ENCODE measurements around the gene DSTYK.
A peak's percentile ranks its signal among the peaks of the same experiment; 100 is the strongest.
"Not testable (repeated sequence)": the region's sequence is repeated elsewhere in the genome, so short reads cannot be mapped to it uniquely, and the experiment has no call there.

The DSTYK gene

DNA sequence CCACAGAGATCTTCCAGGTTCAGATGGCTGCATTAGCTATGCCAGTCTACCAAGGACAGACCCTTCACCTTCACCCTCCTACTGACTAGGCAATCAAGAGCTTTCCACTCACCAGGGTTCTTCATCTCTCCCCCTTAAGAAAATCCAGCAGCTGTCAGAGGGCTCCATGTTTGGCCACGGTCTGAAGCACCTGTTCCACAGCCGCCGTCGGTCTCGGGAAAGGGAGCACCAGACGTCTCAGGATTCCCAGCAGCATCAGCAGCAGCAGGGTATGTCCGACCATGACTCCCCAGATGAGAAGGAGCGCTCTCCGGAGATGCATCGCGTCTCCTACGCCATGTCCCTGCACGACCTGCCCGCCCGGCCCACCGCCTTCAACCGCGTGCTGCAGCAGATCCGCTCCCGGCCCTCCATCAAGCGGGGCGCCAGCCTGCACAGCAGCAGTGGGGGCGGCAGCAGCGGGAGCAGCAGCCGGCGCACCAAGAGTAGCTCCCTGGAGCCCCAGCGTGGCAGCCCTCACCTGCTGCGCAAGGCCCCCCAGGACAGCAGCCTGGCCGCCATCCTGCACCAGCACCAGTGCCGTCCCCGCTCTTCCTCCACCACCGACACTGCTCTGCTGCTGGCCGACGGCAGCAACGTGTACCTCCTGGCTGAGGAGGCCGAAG is 30.0 kb upstream of the DSTYK start:
- no peak for DNase-seq

DNA sequence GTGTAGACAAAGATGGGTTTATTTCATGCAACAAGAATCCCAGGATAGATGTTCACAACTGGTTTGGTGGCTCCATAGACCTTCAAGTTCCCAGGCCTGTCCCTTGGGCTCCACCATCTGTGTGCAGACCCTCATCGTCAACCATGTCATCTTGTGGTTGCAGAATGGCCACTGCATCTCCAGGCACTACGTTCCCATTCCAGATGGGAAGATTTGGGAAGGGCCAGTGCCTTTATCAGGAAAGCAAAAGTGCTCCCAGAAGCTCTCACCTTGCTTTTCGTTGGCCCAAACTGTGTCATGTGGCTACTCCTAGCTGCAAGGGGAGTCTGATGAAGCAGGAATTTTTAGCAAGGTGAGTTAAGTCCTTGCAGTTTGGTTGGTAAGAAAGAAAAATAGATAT is 29.1 kb upstream of the DSTYK start:
- no peak for DNase-seq

DNA sequence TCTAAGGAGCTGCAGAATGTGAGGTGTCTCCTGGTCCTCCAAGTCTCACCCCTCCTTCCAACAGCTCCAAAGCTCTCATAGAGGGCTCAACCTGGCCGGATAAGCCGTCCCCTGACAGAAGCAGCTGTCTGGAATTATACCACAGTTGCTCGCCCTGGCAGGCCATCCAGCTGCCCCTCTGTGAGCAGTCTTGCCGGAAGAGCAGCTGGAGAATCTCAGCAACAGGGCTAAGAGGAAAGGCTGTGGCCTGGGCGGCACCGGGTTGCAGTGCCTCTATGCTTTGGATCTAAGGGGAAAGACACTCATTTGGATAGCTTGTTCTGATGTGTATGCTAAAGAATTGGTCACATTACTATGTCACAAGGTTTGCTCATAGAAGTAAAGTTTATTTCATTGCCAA is 28.6 kb upstream of the DSTYK start:
- no peak for DNase-seq

DNA sequence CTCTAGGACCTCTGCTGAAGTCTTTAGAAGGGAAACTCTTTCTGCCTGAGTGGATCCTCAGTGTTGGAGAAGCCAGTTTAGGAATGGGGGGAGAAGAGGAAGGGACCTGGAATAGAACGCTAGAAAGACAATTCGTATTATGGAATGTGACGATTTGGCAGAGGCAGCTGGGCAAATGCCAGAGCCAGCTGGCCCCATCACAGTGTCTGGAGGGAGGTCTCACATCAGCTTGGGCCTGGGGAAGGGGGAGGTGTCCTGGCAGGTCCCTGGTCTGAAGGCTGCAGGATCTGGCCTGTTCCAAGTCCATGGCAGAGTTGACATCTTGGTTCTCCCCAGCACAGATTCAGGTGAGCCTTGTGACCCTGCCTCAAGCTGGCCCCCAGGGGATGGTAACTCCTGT is 27.6 kb upstream of the DSTYK start:
- no peak for DNase-seq

DNA sequence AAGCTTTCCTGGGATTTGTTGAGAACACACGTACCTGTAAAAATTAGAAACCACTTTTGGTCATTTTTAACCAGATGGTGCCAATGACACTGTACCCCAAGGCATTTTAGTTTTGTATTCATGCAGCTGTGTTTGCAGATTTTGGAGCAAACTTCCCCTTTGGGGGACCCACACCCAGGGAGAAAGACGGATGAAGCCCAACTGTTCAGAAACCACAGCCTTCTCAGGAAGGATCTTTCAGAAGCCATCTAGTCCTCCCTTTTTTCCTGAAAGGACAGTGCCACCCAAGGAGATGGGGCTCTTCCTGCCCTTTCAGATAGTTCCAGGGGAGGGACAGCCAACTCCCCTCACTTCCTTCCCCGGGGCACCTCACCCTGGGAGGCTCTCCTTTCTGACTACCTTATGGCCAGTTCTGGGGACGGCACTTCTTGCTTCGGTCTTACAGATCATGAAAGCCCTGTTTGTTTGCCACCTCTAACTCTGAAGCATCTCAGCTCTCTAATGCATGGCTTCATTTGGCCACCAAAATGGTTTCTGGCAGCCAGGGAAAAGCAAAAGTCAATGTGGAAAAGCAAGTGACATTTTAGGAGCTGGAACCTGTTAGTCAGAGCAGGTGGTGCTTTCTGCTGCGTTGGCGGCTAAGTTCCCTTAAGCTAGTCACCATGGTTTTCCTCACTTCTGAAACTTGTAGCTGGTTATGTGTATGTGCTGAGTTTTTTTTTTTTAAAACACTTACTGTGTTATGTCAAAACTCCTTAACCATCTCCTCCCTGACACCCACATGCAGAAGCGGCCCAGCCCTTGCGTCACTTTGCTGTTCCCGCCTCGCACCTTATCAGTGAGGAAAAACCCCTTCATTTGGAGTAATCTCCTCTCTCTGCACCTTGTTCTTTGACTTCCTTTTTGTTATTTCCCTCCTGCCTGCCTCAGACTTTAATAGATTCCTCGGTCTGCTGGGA is 26.3 kb upstream of the DSTYK start:
- DNase-seq, result no peak

DNA sequence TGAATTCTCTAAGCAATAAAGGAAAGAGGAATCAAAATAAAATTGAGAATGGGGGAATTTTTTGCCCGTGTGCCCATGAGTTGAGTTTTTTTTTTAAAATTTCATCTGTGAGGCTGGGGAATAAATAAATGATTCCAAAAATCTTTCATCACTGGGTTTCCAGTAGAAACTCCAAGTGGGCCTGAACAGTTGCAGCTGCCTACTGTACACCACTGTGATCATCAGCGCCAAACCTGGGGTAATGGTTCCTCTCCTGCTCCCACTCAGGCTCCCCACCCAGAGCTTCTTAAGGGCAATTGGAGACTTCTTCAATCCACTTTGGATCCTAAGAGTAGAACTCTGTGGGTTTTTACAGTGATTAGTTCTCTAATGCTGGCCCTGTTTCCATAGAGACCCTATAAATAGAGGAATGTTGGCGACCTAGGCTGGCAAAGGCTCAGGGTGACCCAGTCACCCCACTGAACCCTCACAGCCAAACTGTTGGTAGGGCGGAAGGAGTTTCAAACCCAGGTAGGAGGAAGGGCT is 25.5 kb upstream of the DSTYK start:
- no peak for DNase-seq

DNA sequence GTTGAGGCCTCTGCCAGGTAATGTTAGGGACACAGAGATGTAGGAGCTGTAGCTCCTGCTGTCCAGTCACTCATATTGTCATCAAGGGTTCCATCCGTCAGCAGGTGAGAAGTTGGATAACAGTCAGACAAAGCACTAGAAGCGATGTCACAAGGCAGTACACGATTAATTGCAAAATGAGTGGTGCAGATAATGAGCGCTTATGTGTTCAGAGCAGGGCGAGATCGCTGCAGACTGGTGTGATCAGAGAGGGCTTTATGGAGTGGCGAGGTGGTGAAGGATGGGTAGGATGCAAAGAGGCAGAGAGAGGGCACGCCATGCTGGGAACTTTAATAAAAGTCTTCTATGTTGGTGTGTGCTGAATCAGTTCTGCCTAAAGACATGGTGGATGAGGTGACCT is 25.0 kb upstream of the DSTYK start:
- no peak for DNase-seq

DNA sequence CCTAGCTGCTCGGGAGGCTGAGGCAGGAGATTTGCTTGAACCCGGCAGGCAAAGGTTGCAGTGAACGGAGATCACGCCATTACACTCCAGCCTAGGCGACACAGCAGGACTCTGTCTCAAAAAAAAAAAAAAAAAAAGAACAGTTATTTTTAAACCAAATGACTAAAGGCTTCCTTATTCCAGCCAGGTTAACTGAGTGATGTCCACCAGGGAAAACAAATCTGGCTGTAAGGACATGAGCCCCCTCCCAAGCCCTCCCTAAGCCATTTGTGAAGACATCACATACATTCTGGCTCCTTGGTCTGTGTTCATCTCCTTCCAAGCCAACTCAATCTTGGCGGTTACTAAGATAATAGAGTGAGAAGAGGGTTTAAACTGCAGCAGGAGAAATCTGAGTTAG is 24.4 kb upstream of the DSTYK start:
- no peak for DNase-seq

DNA sequence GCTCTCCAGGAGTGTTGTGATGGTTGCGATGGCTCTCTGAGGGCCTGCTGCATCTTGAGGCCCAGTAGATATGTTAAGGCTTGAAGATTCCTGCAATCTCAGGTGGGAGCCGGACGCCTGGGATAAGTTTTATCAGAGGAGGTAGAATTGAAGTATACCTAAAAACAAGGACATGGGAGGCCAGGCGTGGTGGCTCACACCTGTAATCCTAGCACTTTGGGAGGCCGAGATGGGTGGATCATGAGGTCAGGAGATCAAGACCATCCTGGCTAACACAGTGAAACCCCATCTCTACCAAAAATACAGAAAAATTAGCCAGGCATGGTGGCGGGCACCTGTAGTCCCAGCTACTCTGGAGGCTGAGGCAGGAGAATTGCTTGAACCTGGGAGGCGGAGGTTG is 22.5 kb upstream of the DSTYK start:
- not testable (repeated sequence) for DNase-seq

DNA sequence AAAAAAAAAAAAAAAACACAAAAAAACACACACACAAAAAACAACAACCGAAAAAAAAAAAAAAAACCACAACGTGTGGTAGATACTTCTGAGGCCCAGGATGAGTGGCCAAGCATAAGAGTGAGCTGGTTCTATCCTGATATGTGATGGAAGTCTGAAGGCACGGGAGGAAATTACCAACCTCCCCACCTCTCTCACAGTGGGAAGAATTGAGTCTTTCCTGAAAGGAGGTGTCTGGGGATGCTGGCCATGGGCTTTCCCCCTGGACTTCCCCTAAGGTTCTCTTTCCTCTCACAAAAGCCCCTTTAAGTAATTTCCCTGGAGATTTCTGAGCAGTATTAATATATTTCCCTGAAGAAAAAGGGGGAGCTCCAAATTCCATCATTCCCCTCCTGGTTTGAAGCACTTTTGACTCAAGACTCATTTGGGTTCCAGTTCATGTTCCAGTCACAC is 21.5 kb upstream of the DSTYK start:
- no peak for DNase-seq

DNA sequence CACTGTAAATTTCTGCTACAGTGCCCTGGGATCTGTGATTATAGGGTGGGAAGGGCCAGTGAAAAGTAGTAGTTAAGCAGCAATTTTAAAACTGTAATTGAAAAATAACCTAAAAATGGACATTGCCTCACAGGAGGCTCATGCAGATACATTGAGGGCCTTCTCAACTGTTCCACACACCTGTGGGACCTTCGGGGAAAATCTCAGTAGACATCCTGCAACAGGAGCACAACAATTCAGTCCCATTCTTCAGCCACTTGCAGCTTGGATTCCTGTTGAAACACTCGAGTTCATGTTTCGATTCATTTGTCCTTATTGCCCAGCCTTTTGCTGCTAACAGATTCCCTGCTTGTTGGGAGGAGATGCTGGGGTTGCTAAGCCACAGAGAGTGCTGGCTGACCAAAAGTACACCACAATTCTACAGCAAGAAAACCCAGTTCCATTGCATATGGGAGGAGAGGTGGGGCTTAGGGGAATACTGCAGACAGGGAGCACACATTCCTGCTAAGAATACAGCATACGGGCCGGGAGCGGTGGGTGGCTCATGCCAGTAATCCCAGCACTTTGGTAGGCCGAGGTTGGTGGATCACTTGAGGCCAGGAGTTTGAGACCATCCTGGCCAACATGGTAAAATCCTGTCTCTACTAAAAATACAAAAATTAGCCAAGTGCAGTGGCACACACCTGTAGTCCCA is 20.8 kb upstream of the DSTYK start:
- DNase-seq, result no peak

DNA sequence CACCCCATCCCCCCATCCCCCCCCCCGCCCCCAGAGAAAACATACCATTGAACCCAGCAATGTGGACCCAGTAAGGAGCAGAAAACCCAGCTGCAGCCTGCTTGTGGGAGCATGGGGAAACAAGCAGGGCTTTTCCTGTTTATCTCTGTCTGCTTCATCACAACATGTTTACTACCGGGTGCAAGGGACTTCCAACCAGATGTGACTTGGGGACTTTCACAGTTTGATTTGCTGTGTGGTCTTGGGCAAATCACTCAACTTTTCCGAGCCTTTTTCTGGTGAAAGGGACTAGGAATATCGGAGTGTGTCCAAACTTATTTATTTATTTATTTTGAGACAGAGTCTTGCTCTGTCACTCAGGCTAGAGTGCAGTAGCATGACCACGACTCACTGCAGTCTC is 19.5 kb upstream of the DSTYK start:
- no peak for DNase-seq

DNA sequence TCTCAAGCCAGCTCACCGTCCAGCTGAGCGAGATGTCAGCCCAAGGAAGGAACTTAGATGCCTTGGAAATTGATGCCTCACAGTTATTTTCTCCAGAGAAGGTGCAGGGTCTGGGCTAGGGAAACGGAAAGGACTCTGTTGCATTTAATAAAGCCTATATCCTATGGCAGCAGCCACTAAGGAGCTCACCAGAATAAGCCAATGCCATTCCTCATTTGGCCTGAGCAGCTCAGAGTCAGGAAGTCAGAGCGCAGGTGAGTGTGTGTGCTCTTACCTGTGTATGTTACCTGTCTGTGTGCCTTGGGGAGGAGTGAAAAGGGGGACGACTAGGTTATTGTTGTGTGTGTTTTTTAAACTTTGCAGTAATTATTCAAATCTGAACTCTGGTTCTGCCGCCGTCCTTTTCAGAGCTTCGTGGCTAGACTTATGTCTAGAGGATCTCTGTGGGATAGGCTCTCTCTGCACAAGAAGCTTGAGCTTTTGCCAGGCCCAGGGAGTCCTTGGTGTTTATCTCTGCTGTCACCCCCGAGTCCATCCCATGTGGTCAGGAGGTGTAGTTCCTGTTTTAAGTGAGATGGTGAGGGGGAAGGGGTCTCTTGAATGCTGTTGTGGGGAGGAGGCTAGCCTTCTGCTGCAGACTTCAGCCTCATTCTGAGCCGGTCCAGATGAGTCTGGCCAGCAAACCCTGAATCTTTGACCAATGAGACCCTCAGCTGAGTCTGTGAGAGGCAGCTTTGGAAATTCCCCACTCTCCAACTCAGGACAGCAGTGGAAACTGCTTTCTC is 18.6 kb upstream of the DSTYK start:
- no peak for DNase-seq

DNA sequence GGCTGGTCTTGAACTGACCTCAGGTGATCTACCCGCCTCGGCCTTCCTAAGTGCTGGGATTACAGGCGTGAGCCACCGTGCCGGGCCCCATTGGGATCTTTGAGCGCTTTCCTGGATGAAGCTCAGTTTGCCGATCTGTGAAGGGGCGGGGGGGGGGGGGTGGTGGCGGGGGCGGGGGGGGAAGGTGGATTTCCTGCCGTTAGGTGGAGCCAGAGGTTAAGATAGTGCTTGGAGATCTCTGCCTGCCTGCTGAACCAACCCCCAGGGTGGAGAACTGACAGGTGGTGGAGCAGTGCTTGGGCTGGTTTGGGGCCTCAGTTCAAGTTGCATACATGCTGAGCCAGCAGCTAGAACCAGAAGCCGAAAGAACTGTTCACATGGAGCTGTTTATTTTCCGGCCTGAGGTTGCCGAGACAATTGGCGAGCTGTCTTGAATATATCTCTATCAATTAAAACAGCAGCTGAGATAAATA is 17.9 kb upstream of the DSTYK start:
- DNase-seq, result peak; percentile 85

DNA sequence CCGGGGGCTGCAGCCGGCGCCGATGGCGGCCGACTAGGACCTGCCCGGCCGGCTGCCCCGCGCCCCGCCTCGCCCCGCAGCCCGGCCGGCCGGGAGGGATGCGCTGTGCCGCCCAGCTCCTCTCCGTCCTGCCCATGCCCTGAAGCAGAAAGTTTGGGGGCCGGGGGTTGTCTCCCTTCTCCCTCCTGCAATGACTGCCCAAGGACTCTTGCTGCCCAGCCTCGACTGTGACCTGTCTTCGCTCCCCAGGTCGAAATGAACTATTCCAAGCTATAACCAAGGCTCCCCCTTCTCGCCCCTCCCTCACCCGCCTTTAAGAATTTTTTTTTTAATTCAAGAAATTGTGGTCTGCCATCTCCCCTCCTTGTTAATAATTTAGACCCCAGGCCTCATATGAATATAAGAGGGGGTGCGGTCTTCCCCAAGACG is 16.6 kb upstream of the DSTYK start:
- DNase-seq, result no peak

DNA sequence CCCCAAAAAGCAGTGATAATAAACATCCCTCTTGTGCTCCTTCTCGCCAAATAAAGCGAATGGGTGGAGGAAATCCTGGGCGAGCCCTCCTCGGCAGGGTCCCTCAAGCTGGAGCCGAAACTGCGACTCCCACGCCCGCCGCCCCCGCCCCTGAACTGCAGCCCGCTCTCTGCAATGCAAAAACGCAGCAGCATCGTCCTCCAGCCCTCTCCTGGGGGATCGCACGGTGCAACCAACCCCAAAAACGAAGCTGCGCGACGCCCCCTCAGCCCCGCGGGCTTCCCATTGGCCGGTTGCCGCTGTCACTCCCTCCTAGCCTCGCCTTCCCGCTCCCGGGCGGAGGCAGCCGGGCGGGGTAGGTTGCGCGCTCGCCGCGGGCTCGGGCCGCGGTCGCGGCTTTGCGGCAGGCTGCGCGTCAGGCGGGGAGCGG is 16.1 kb upstream of the DSTYK start, which contains the start of gene TMCC2:
Gene TMCC2 (plus strand): TSS at position 363 of the 430 bp plus-strand sequence. CDS start 619 bp downstream, outside the sequence.
- DNase-seq, result peak; percentile 89

DNA sequence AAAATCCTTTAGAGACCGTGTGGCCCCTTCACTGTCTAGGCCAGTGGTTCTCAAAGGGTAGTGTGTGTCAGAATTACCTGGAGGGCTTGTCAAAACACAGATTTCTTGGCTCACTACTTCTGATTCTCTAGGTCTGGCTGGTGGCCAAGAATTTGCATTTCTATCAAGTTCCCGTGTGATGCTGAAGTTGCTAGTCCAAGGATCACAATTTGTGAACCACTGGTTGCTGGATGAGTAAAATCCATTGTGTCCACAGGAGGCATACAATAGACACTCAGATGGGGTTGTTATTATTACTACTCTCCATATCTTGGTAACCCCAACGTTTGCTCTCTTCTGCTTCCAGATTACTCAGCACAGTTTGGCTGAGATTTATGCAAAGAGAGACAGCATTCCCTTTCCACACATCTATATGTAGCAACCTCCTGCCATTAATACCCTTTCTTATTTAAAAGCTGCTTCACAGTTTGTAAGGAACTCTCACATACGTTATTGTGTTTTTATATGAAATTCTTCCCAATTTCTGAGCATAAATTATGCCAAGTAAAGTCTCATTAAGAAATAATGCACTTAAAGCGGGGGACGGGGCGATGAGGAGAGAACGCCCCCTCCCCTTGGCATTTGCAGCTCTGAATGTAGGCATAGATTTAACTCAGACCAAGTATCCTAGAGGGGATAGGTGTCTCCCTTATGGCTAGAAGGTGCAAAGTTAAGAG is 15.5 kb upstream of the DSTYK start:
- DNase-seq, result peak; percentile 49

DNA sequence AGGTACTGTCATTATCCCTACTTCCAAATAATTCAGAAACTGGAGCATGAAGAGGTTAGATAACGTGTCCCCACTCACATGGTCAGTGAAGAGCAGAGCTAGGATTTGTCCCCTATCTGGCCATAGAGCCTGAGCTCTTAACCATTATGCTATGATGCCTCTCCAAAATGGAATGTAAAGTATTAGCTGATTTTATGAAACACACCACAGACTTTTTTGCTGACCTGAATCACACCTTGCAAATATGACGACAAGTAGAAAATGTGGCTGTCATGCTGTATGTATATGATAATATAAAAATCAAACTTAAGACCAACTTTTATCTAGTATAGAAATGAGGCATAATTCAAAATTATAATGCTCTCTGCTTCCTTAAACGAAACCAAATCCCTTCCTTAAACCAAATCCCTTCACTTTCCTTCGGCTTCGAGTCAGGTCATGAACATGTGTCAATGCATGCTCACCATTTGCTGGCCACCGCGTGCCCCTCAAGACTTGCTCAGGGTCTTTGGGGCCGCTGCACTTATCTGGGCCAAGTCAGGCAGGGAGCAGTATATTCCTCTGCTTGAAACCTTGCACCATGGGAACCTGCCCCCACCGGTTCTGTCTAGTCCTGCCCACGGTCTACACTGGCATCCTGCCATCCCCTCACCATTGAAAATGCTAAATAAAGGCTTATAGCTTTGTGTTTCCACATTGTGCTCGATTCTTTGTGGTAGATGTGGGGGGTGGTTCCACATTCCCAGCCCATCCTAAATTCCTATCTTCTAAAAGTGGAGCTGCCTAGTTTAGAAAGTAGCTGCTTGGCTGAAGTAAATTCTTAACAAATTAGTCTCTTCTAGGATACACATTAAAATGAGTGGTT is 14.6 kb upstream of the DSTYK start:
- DNase-seq, result peak; percentile 55

DNA sequence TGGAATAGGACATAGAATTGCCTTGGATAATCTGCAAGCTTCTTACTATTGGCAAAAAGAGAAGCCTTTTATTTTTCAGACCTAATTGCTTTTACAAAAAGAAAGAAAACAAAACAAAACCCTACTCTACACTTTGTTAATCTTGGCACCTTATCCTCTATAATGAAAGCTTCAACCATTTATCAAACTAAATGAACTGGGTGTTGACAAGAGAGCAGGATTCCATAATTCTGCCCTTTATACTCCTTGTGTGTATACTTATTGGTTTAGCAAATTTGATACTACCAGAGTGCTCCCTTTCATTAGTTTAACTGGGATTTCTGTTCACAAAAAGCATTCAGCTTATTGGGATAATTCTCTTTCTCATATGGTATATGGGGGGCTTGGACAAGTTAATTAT is 13.2 kb upstream of the DSTYK start:
- DNase-seq, result no peak

DNA sequence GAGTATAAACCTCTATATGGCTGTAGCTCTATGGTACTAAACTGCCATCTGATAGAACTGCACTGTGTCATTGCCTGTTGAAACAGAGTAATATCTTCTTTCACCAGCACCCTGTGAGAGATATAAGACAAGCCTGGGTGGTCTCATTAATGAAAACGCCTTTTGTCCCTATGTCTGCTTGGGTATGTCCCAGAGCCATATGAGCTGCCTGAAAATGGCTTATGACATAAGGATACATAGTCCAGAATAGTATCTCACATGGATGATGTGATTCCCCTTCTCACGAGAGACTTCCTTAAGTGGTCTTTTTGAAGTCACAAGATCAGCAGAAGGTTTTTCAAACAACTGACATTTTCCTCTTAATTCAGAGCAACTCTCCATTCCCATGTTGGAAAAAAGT is 8.9 kb upstream of the DSTYK start:
- no peak for DNase-seq

Data from NCI-H1105 (cell line).